Gastroesophageal sphincter (tissue), 4 donors: ENCODE data around the gene GRK4. TPM values are rescaled to one million over a fixed set of nuclear protein-coding genes. Genes with fewer than 3 reads are reported as not detected.
"Not testable (repeated sequence)": the region's sequence is repeated elsewhere in the genome, so short reads cannot be mapped to it uniquely, and the experiment has no call there.

Experiments
- ATAC-seq: fragments of 150-250 bp; one replicate; pipeline ENCODE4 v1.9.1; 2016; ENCODE audit warnings: mild to moderate bottlenecking, moderate library complexity
- H3K27ac ChIP-seq, 4 donors: fragments of 200-600 bp; sonication (generic) in 3 of 4; 1 replicate in 3 of 4; 2 replicates in 1 of 4; pipeline ENCODE4 v1.5.1; 2016 to 2019
- H3K27me3 ChIP-seq: fragments of 200-600 bp; sonication (generic); one replicate; pipeline ENCODE4 v1.5.1; 2019
- H3K36me3 ChIP-seq, 2 donors: fragments of 200-600 bp; sonication (generic); one replicate each; pipeline ENCODE4 v1.5.1; 2019; ENCODE audit warnings: control low read depth in 1 of 2
- H3K4me1 ChIP-seq, 3 donors: fragments of 200-600 bp; sonication (generic); 1 replicate in 2 of 3; 2 replicates in 1 of 3; pipeline ENCODE4 v1.5.1; 2016 to 2019; ENCODE audit warnings: control low read depth in 2 of 3
- H3K4me3 ChIP-seq, 2 donors: fragments of 200-600 bp; sonication (generic); one replicate each; pipeline ENCODE4 v1.5.1; 2019; ENCODE audit warnings: mild to moderate bottlenecking in 1 of 2, moderate library complexity in 1 of 2
- H3K9me3 ChIP-seq, 3 donors: fragments of 200-600 bp; sonication (generic); one replicate each; pipeline ENCODE4 v1.5.1; 2017 to 2019; ENCODE audit warnings: control low read depth in 2 of 3
- EP300 ChIP-seq: sonication (generic); formaldehyde crosslinking; IDR thresholded peaks from one replicate; pipeline ENCODE4 v1.6.1; 2017; ENCODE audit warnings: antibody characterized with exemption, mild to moderate bottlenecking
- POLR2A ChIP-seq, 2 donors: fragments of 450-650 bp; IDR thresholded peaks; one replicate each; pipeline ENCODE4 v1.6.1; 2017; ENCODE audit warnings: antibody characterized with exemption in 2 of 2, mild to moderate bottlenecking in 2 of 2, moderate library complexity in 1 of 2
- POLR2AphosphoS5 ChIP-seq: sonication (generic); formaldehyde crosslinking; IDR thresholded peaks from one replicate; pipeline ENCODE4 v1.6.1; 2017; ENCODE audit warnings: antibody characterized with exemption
- WGBS, 2 donors: methylation state at CpG; one replicate each; pipeline ENCODE4 v1.1.5; 2018; ENCODE audit warnings: low coverage in 1 of 2; 5-methylcytosine and 5-hydroxymethylcytosine counted together
- total RNA-seq, 4 donors: library from RNA; depleted of rRNA; stranded (reverse); fragments of >200 nt; gene quantifications; one replicate each; pipeline ENCODE4 v1.1.0, GENCODE V29; 2016
- TF ChIP-seq, protein P1 (sequence below), 4 experiments: fragments of 200-600 bp in 2 of 4; fragments of 450-650 bp in 2 of 4; sonication (generic) in 1 of 4; IDR thresholded peaks; one replicate each; pipeline ENCODE4 v1.5.1; 2017 to 2019; ENCODE audit warnings: antibody characterized with exemption in 4 of 4, mild to moderate bottlenecking in 2 of 4, moderate library complexity in 2 of 4

The GRK4 gene
- total RNA-seq, 4 donors from 2014 or later = 4.2 to 9.5 (median 6.2) TPM

DNA sequence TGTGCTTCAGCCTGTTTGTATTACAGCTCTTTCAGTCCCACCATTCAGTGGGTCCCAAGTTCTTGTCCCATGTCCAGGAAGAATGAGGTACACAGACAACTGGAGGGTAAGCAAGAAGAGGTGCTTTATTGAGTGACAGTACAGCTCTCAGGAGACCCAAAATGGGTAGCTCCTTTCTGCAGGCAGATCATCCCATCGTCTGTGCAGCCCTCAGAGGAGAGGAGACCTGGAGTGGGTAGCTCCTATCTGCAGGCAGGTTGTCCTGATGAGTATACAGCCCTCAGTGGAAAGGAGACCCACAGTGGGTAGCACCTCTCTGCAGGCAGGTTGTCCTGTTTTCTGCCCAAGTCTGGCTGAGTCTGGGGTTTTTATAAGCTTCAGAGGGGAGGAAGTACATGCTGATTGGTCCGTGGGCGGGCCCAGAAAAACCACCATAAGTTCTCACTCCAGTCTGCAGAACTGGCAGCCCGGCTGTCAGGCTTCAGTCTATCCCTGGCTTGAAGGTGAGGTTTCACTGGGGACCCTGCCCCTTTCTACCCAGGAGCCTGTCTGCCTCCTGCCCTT is 18.0 kb downstream of the GRK4 start:
- no peak for ATAC-seq

DNA sequence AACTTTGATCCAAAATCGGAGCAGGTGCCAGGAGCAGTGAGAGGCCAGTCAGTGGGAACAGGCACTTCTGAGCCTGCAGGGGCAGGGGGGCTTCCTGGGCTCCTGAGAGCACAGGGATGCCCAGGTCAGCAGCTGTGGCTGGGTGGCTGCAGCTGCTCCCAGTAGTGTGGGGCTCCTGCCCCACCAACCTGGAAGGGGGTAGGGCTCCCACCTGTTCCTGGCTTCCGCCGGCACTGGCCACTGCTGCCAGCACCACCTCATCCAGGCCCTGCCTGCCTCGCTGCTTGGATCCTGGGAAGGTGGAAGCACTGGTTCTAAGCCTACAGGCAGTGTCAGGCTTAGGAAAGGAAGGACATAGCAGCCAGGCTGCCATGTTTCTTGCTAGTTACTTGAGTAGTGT is 18.6 kb downstream of the GRK4 start:
- Histone ChIP-seq H3K36me3 (no peaks in the 10 kb centered on the region), H3K4me1 (peaks cover 0 to 3% (median 0%) of the 10 kb centered on the region in 3 donors), H3K27ac (no peak overlapping the region), H3K27me3 (no peaks in the 10 kb centered on the region), H3K9me3 (peaks cover 0 to 7% (median 0%) of the 10 kb centered on the region in 3 donors), H3K4me3 (no peak overlapping the region)
- no CpG with 5 or more reads among the region's 4 CpGs for WGBS, 2 donors
- TF ChIP-seq EP300 = no peak
- TF ChIP-seq POLR2A (IDR thresholded peaks at IDR 0.05) = no peak
- TF ChIP-seq POLR2AphosphoS5 = no peak
- TF ChIP-seq, protein P1, sequence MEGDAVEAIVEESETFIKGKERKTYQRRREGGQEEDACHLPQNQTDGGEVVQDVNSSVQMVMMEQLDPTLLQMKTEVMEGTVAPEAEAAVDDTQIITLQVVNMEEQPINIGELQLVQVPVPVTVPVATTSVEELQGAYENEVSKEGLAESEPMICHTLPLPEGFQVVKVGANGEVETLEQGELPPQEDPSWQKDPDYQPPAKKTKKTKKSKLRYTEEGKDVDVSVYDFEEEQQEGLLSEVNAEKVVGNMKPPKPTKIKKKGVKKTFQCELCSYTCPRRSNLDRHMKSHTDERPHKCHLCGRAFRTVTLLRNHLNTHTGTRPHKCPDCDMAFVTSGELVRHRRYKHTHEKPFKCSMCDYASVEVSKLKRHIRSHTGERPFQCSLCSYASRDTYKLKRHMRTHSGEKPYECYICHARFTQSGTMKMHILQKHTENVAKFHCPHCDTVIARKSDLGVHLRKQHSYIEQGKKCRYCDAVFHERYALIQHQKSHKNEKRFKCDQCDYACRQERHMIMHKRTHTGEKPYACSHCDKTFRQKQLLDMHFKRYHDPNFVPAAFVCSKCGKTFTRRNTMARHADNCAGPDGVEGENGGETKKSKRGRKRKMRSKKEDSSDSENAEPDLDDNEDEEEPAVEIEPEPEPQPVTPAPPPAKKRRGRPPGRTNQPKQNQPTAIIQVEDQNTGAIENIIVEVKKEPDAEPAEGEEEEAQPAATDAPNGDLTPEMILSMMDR (IDR thresholded peaks at IDR 0.05) = no peak
- no peak for ATAC-seq

More for the DNA sequence above, 18.0 kb downstream of the GRK4 start:
- H3K4me1 ChIP-seq = peaks cover 0 to 3% (median 0%) of the 10 kb centered on the region in 3 donors
- no peaks in the 10 kb centered on the region for H3K27me3 ChIP-seq
- 100% methylated on average over 1 of the region's 4 CpGs; no CpG with 5 or more reads in 1 of the 2 donors for WGBS, 2 donors
- peaks cover 0 to 7% (median 0%) of the 10 kb centered on the region in 3 donors for H3K9me3 ChIP-seq
- H3K4me3 ChIP-seq = no peak overlapping the region
- no peaks in the 10 kb centered on the region for H3K36me3 ChIP-seq
- TF ChIP-seq EP300 (no peak), POLR2A (IDR thresholded peaks at IDR 0.05) (no peak), POLR2AphosphoS5 (no peak)
- TF ChIP-seq, protein P1 (IDR thresholded peaks at IDR 0.05) = no peak
- H3K27ac ChIP-seq = no peak overlapping the region

DNA sequence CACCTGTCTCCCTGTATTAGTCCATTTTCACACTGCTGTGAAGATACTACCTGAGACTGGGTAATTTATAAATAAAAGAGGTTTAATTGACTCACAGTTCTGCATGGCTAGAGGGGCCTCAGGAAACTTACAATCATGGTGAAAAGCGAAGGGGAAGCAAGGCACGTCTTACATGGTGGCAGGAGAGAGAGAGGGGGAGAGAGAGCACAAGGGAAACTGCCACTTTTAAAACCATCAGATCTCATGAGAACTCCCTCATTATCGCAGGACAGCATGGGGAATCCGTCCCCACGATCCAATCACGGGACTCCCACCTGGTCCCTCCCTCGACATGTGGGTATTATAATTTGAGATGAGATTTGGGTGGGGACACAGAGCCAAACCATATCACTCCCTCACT is 20.3 kb downstream of the GRK4 start:
- H3K4me3 ChIP-seq, H3K9me3 ChIP-seq, H3K27me3 ChIP-seq, H3K27ac ChIP-seq, H3K4me1 ChIP-seq, ATAC-seq, H3K36me3 ChIP-seq: not testable (repeated sequence)
- 86% methylated on average over 7 of the region's 7 CpGs; no CpG with 5 or more reads in 1 of the 2 donors for WGBS, 2 donors

DNA sequence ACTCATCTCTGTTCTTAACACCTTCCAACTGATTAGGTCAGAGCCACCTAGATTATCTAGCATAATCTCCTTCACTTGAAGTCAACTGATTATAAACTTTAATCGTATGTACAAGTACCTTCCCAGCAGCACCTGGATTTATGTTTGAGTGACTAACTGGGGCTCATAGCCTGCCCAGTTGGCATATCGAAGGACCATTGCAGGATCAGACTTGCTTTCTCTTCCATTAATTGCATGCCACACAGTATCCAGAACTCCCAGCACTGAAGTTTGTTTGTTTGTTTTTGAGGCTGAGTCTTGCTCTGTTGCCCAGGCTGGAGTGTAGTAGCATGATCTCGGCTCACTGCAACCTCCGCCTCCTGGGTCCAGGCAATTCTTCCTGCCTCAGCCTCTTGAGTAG is 27.9 kb downstream of the GRK4 start:
- no peak for ATAC-seq
- no peak overlapping the region for H3K27ac ChIP-seq
- WGBS, 2 donors = 83 to 100% methylated on average over 2 to 3 of the region's 4 CpGs
- H3K4me3 ChIP-seq = no peak overlapping the region
- no peaks in the 10 kb centered on the region for H3K9me3 ChIP-seq
- no peaks in the 10 kb centered on the region for H3K36me3 ChIP-seq
- TF ChIP-seq, protein P1 (IDR thresholded peaks at IDR 0.05) = no peak
- TF ChIP-seq POLR2A (IDR thresholded peaks at IDR 0.05) (no peak), EP300 (no peak), POLR2AphosphoS5 (no peak)
- H3K27me3 ChIP-seq = no peaks in the 10 kb centered on the region
- no peaks in the 10 kb centered on the region for H3K4me1 ChIP-seq

DNA sequence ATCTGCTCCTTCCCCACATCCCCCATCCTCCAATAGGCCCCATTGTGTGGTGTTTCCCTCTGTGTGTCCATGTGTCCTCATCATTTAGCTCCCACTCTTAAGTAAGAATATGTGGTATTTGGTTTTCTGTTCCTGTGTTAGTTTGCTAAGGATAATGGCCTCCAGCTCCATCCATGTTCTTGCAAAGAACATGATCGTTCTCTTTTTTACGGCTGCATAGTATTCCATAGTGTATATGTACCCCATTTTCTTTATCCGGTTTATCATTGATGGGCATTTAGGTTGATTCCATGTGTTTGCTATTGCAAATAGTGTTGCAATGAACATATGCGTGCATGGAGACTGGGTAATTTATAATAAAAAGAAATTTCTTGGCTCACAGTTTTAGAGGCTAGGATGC is 31.5 kb downstream of the GRK4 start:
- 96 to 100% methylated on average over 3 to 4 of the region's 4 CpGs for WGBS, 2 donors

More for the DNA sequence above, 31.5 kb downstream of the GRK4 start:
- Histone ChIP-seq H3K9me3 (no peaks in the 10 kb centered on the region), H3K27me3 (no peaks in the 10 kb centered on the region), H3K36me3 (no peaks in the 10 kb centered on the region), H3K27ac (no peak overlapping the region), H3K4me3 (no peak overlapping the region), H3K4me1 (no peaks in the 10 kb centered on the region)
- TF ChIP-seq, protein P1 (IDR thresholded peaks at IDR 0.05) = no peak
- TF ChIP-seq EP300 (no peak), POLR2A (IDR thresholded peaks at IDR 0.05) (no peak), POLR2AphosphoS5 (no peak)
- no peak for ATAC-seq
